Parathyroid adenoma (tissue), 2 donors: ENCODE results near the gene CALHM1.

Source experiments
- H2AFZ ChIP-seq: fragments of 300-600 bp; sonication (generic); one replicate; pipeline ENCODE4 v1.7.0; 2017; ENCODE audit warnings: antibody characterized with exemption, mild to moderate bottlenecking
- H3K27ac ChIP-seq: fragments of 300-600 bp; sonication (generic); one replicate; pipeline ENCODE4 v1.7.0; 2017
- H3K27me3 ChIP-seq: fragments of 300-600 bp; sonication (generic); one replicate; pipeline ENCODE4 v1.7.0; 2017; ENCODE audit warnings: low read length; ENCODE audit not compliant: control insufficient read depth, insufficient read depth
- H3K36me3 ChIP-seq: fragments of 300-600 bp; sonication (generic); one replicate; pipeline ENCODE4 v1.7.0; 2017; ENCODE audit warnings: low read length; ENCODE audit not compliant: control insufficient read depth, insufficient read depth
- H3K4me1 ChIP-seq: fragments of 300-600 bp; sonication (generic); one replicate; pipeline ENCODE4 v1.7.0; 2017; ENCODE audit warnings: control low read depth
- H3K4me2 ChIP-seq: fragments of 300-600 bp; sonication (generic); one replicate; pipeline ENCODE4 v1.7.0; 2017; ENCODE audit warnings: low read length
- H3K4me3 ChIP-seq: fragments of 300-600 bp; sonication (generic); one replicate; pipeline ENCODE4 v1.7.0; 2017; ENCODE audit warnings: low read depth, low read length
- H3K79me2 ChIP-seq: fragments of 300-600 bp; sonication (generic); one replicate; pipeline ENCODE4 v1.7.0; 2017; ENCODE audit warnings: control low read depth
- H3K9ac ChIP-seq: fragments of 300-600 bp; sonication (generic); one replicate; pipeline ENCODE4 v1.7.0; 2017; ENCODE audit warnings: mild to moderate bottlenecking
- H3K9me3 ChIP-seq: fragments of 300-600 bp; sonication (generic); one replicate; pipeline ENCODE4 v1.7.0; 2017; ENCODE audit warnings: low read length; ENCODE audit not compliant: control insufficient read depth
- CTCF ChIP-seq: fragments of 300-600 bp; sonication (generic); IDR thresholded peaks from one replicate; pipeline ENCODE4 v1.7.0; 2017; ENCODE audit warnings: antibody characterized with exemption, mild to moderate bottlenecking
- donor health status: primary hyperparathyroidism.

CALHM1 gene

GRCh38 chr10:103445366-103445765 lies 13.3 kb downstream of the CALHM1 start:
- H3K9ac ChIP-seq: no peak overlapping the region

GRCh38 chr10:103444478-103444877 lies 14.2 kb downstream of the CALHM1 start:
- Histone ChIP-seq H3K27me3 (no peaks in the 10 kb centered on the region), H3K9ac (no peak overlapping the region), H3K4me3 (no peak overlapping the region), H3K27ac (peak overlapping the region; percentile 74), H3K36me3 (no peaks in the 10 kb centered on the region), H3K4me1 (no peaks in the 10 kb centered on the region), H3K4me2 (no peak overlapping the region), H3K79me2 (no peaks in the 10 kb centered on the region), H2AFZ (no peak overlapping the region), H3K9me3 (no peaks in the 10 kb centered on the region)
- no peak for TF ChIP-seq CTCF

More at GRCh38 chr10:103445366-103445765, 13.3 kb downstream of the CALHM1 start:
- peak overlapping the region; percentile 74 for H3K27ac ChIP-seq
- no peak overlapping the region for H2AFZ ChIP-seq
- no peaks in the 10 kb centered on the region for H3K79me2 ChIP-seq
- no peaks in the 10 kb centered on the region for H3K9me3 ChIP-seq
- H3K4me1 ChIP-seq: no peaks in the 10 kb centered on the region
- no peak for TF ChIP-seq CTCF
- no peak overlapping the region for H3K4me2 ChIP-seq
- H3K27me3 ChIP-seq: no peaks in the 10 kb centered on the region
- H3K36me3 ChIP-seq: no peaks in the 10 kb centered on the region
- no peak overlapping the region for H3K4me3 ChIP-seq

GRCh38 chr10:103443475-103444185 lies 15.1 kb downstream of the CALHM1 start:
- Histone ChIP-seq H3K27ac (no peak overlapping the region), H2AFZ (no peak overlapping the region), H3K9ac (no peak overlapping the region), H3K36me3 (no peaks in the 10 kb centered on the region), H3K4me1 (no peaks in the 10 kb centered on the region), H3K27me3 (no peaks in the 10 kb centered on the region), H3K4me2 (no peak overlapping the region), H3K4me3 (no peak overlapping the region), H3K9me3 (no peaks in the 10 kb centered on the region), H3K79me2 (no peaks in the 10 kb centered on the region)
- TF ChIP-seq CTCF: no peak

- Histone ChIP-seq H3K27ac (no peak overlapping the region), H3K36me3 (no peaks in the 10 kb centered on the region), H3K4me3 (no peak overlapping the region), H3K9ac (no peak overlapping the region), H2AFZ (no peak overlapping the region), H3K27me3 (no peaks in the 10 kb centered on the region), H3K4me1 (no peaks in the 10 kb centered on the region), H3K9me3 (no peaks in the 10 kb centered on the region), H3K79me2 (no peaks in the 10 kb centered on the region), H3K4me2 (no peak overlapping the region)
- no peak for TF ChIP-seq CTCF
Observed at GRCh38 chr10:103442031-103442461, 16.7 kb downstream of the CALHM1 start.

- Histone ChIP-seq H3K27ac (no peak overlapping the region), H3K4me1 (no peaks in the 10 kb centered on the region), H3K9me3 (no peaks in the 10 kb centered on the region), H3K4me3 (no peak overlapping the region), H3K9ac (no peak overlapping the region), H3K36me3 (no peaks in the 10 kb centered on the region), H2AFZ (no peak overlapping the region), H3K79me2 (no peaks in the 10 kb centered on the region), H3K4me2 (no peak overlapping the region), H3K27me3 (no peaks in the 10 kb centered on the region)
- no peak for TF ChIP-seq CTCF
Observed at GRCh38 chr10:103441611-103442010, 17.1 kb downstream of the CALHM1 start.
